MCF 10A (cell line): ENCODE results near the gene SLC27A5. TPM values are rescaled to one million over a fixed set of nuclear protein-coding genes. Genes with fewer than 3 reads are reported as not detected.
"Not testable (repeated sequence)": the region's sequence is repeated elsewhere in the genome, so short reads cannot be mapped to it uniquely, and the experiment has no call there.

Source experiments
- BruUV-seq: library from RNA; stranded (reverse); fragments of 400-500 nt; replicated peaks from 2 replicates; lab custom pipeline; 2021; lab: Mats Ljungman, UMichigan
- CTCF ChIA-PET: fragments of 300-600 bp; sonication (Branson Sonifier 250); formaldehyde crosslinking; extraction: SDS; loops from one replicate; lab custom pipeline; 2021; ENCODE audit warnings: antibody characterized with exemption, inconsistent platforms; lab: Yijun Ruan, JAX
- POLR2A ChIA-PET: fragments of 300-600, 350-650 bp; sonication (Branson Sonifier 250); formaldehyde crosslinking; extraction: SDS; loops from one replicate; lab custom pipeline; 2020; ENCODE audit warnings: antibody characterized with exemption, inconsistent platforms; lab: Yijun Ruan, JAX
- DNase-seq: peaks from one replicate; pipeline ENCODE4 v3.0.0-alpha.2; 2018; ENCODE audit not compliant: unreplicated experiment
- H3K27ac Mint-ChIP-seq: one replicate; pipeline ENCODE4 v1.8.0; 2022; ENCODE audit warnings: mild to moderate bottlenecking, low read depth, mixed read lengths; ENCODE audit not compliant: unreplicated experiment
- H3K27me3 Mint-ChIP-seq: one replicate; pipeline ENCODE4 v1.8.0; 2022; ENCODE audit warnings: mixed read lengths; ENCODE audit not compliant: insufficient read depth, unreplicated experiment
- H3K36me3 Mint-ChIP-seq: one replicate; pipeline ENCODE4 v1.8.0; 2022; ENCODE audit warnings: mild to moderate bottlenecking, moderate library complexity, mixed read lengths; ENCODE audit not compliant: insufficient read depth, unreplicated experiment
- H3K4me1 Mint-ChIP-seq: one replicate; pipeline ENCODE4 v1.8.0; 2022; ENCODE audit warnings: mixed read lengths; ENCODE audit not compliant: insufficient read depth, unreplicated experiment
- H3K4me3 Mint-ChIP-seq: one replicate; pipeline ENCODE4 v1.8.0; 2022; ENCODE audit warnings: mild to moderate bottlenecking, moderate library complexity, mixed read lengths; ENCODE audit not compliant: unreplicated experiment
- H3K9me3 Mint-ChIP-seq: one replicate; pipeline ENCODE4 v1.8.0; 2022; ENCODE audit warnings: mixed read lengths; ENCODE audit not compliant: unreplicated experiment
- intact Hi-C: fragments of 100-400 bp; cut with micrococcal nuclease; formaldehyde crosslinking; loops from 2 replicates; pipeline ENCODE4 v1.14.1; 2022
- total RNA-seq: library from RNA; stranded (reverse); gene quantifications from 2 replicates; pipeline ENCODE4 v1.2.3, GENCODE V29; 2022
- TF ChIP-seq, protein P1 (sequence below): fragments of 200-600 bp; IDR thresholded peaks from one replicate; pipeline ENCODE4 v1.8.0; 2022; ENCODE audit warnings: antibody characterized with exemption, mild to moderate bottlenecking; ENCODE audit not compliant: unreplicated experiment

The SLC27A5 gene
- total RNA-seq, 1 experiment from 2014 or later: 22.5 TPM

GRCh38 chr19:58544591-58545285 is 32.9 kb upstream of the SLC27A5 start:
- Mint-ChIP-seq H3K27ac (peak overlapping the region; percentile 98), H3K4me1 (peaks cover 20% of the 10 kb centered on the region), H3K4me3 (peak overlapping the region; percentile 84), H3K9me3 (no peaks in the 10 kb centered on the region), H3K36me3 (peaks cover 49% of the 10 kb centered on the region), H3K27me3 (peaks cover 3% of the 10 kb centered on the region)
- POLR2A ChIA-PET: interaction anchor here (0.7 to 5.9 kb wide), 21 partner anchors 9 to 184 kb away, joined by 3 to 194 read pairs (median 5); partner anchors contain the start of genes CHMP2A, MZF1, UBE2M and ZBTB45
- no TSS peak for BruUV-seq
- CTCF ChIA-PET: interaction anchor here (1.3 to 2.0 kb wide), 3 partner anchors 11 to 26 kb away, joined by 3 to 14 read pairs (median 8); partner anchors contain the start of gene ZBTB45
- DNase-seq: peak; percentile 42
- intact Hi-C loops: loop anchor here (1.0 to 2.0 kb wide), 2 partner anchors 25 to 28 kb away; partner anchors contain the start of genes MZF1 and ZBTB45
- TF ChIP-seq, protein P1, sequence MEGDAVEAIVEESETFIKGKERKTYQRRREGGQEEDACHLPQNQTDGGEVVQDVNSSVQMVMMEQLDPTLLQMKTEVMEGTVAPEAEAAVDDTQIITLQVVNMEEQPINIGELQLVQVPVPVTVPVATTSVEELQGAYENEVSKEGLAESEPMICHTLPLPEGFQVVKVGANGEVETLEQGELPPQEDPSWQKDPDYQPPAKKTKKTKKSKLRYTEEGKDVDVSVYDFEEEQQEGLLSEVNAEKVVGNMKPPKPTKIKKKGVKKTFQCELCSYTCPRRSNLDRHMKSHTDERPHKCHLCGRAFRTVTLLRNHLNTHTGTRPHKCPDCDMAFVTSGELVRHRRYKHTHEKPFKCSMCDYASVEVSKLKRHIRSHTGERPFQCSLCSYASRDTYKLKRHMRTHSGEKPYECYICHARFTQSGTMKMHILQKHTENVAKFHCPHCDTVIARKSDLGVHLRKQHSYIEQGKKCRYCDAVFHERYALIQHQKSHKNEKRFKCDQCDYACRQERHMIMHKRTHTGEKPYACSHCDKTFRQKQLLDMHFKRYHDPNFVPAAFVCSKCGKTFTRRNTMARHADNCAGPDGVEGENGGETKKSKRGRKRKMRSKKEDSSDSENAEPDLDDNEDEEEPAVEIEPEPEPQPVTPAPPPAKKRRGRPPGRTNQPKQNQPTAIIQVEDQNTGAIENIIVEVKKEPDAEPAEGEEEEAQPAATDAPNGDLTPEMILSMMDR: no peak

- Mint-ChIP-seq H3K9me3 (no peaks in the 10 kb centered on the region), H3K36me3 (peaks cover 42% of the 10 kb centered on the region), H3K27ac (peak within 1 kb of the TSS; percentile 98), H3K27me3 (peaks cover 11% of the 10 kb centered on the region), H3K4me1 (peaks cover 20% of the 10 kb centered on the region), H3K4me3 (peak within 1 kb of the TSS; percentile 84)
- POLR2A ChIA-PET: interaction anchor here (0.6 to 5.9 kb wide), 31 partner anchors 9 to 1353 kb away, joined by 3 to 194 read pairs (median 4); partner anchors contain the start of genes CHMP2A, MZF1, UBE2M and ZBTB45
- CTCF ChIA-PET: interaction anchor here (1.0 to 2.0 kb wide), 5 partner anchors 11 to 35 kb away, joined by 3 to 14 read pairs (median 3); partner anchors contain the start of gene ZBTB45
- TF ChIP-seq, protein P1: no peak
- intact Hi-C loops: loop anchor here (1.0 to 2.0 kb wide), 2 partner anchors 25 to 29 kb away; partner anchors contain the start of genes MZF1 and ZBTB45
- no TSS peak for BruUV-seq
- DNase-seq: peak; percentile 99
Measured at GRCh38 chr19:58543826-58544590, 32.2 kb upstream of the SLC27A5 start, which contains the start of gene TRIM28. TRIM28 (plus strand) TSS chr19:58544064; CDS start chr19:58544758, 694 bp downstream.

- Mint-ChIP-seq H3K27ac (peak overlapping the region; percentile 98), H3K36me3 (peaks cover 31% of the 10 kb centered on the region), H3K4me3 (peak overlapping the region; percentile 21), H3K4me1 (peaks cover 20% of the 10 kb centered on the region), H3K27me3 (peaks cover 18% of the 10 kb centered on the region)
- intact Hi-C loops, BruUV-seq, H3K9me3 Mint-ChIP-seq, DNase-seq: not testable (repeated sequence)
- ChIA-PET CTCF (interaction anchor here (1.0 to 2.0 kb wide), 3 partner anchors 22 to 34 kb away, joined by 3 to 14 read pairs (median 8); partner anchors contain the start of gene ZBTB45), POLR2A (interaction anchor here (1.0 to 5.9 kb wide), 14 partner anchors 8 to 155 kb away, joined by 3 to 194 read pairs (median 6); partner anchors contain the start of genes CHMP2A, ZBTB45, ZNF446 and ZNF584)
Measured at GRCh38 chr19:58542641-58543372, 31.0 kb upstream of the SLC27A5 start.

- POLR2A ChIA-PET, DNase-seq, intact Hi-C loops, H3K4me1 Mint-ChIP-seq, CTCF ChIA-PET, BruUV-seq, H3K9me3 Mint-ChIP-seq, H3K27ac Mint-ChIP-seq, H3K4me3 Mint-ChIP-seq, H3K36me3 Mint-ChIP-seq: not testable (repeated sequence)
- peaks cover 18% of the 10 kb centered on the region for H3K27me3 Mint-ChIP-seq
Measured at GRCh38 chr19:58539169-58539559, 27.4 kb upstream of the SLC27A5 start.
